ENCODE data around the gene PITHD1. TPM values are rescaled to one million over a fixed set of nuclear protein-coding genes. Genes with fewer than 3 reads are reported as not detected.

PITHD1 gene
- polyA plus RNA-seq, 1 experiment: 33.7 TPM

DNA sequence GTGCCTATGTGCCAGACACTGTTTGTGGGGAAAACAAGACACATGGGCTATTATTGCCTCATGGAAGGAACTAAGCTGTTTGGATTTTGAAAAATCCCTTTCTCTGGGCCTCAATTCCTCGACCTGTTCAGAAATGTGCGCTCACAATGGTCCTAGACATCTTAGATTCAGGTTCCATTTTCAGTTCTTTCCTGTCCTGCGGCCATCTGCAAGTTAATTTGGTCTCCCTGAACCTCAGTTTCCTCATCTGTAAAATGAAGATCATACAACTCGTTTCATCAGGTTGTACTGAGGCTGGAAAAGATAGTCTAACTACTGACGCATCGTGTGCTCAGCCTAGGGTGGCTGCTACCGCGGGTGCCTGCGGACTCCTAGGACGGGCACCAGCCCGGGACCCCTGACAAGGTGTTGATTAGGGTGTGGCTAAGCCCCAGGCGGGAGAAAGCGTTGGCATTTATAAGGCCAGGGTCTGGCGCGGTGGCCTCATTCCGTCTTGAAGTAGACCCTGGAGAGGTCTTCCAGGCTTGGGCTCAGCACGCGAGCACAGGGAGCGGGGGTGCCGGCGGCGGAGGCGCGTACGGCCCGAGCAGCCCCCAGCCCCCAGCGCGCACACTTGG, 35.4 kb upstream of the PITHD1 start:
- no peaks in the 10 kb centered on the region for H3K36me3 ChIP-seq (ENCODE audit: control insufficient read depth, insufficient read depth, low read length)
- no peaks in the 10 kb centered on the region for H3K27me3 ChIP-seq (ENCODE audit: control insufficient read depth, insufficient read depth, low read length)
- TF ChIP-seq, protein P1, sequence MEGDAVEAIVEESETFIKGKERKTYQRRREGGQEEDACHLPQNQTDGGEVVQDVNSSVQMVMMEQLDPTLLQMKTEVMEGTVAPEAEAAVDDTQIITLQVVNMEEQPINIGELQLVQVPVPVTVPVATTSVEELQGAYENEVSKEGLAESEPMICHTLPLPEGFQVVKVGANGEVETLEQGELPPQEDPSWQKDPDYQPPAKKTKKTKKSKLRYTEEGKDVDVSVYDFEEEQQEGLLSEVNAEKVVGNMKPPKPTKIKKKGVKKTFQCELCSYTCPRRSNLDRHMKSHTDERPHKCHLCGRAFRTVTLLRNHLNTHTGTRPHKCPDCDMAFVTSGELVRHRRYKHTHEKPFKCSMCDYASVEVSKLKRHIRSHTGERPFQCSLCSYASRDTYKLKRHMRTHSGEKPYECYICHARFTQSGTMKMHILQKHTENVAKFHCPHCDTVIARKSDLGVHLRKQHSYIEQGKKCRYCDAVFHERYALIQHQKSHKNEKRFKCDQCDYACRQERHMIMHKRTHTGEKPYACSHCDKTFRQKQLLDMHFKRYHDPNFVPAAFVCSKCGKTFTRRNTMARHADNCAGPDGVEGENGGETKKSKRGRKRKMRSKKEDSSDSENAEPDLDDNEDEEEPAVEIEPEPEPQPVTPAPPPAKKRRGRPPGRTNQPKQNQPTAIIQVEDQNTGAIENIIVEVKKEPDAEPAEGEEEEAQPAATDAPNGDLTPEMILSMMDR (IDR thresholded peaks at IDR 0.05; ENCODE audit: insufficient read depth, low read depth, low read length): no peak
- peak overlapping the region; percentile 92 for H3K4me3 ChIP-seq (ENCODE audit: low read depth, low read length)
- CTCF ChIA-PET: interaction anchor here (1.2 to 3.3 kb wide), 2 partner anchors 24 to 29 kb away, joined by 3 to 14 read pairs; no protein-coding TSS in a partner anchor
- POLR2A ChIA-PET: no interaction called here
- no peak for DNase-seq (ENCODE audit: low read depth)

DNA sequence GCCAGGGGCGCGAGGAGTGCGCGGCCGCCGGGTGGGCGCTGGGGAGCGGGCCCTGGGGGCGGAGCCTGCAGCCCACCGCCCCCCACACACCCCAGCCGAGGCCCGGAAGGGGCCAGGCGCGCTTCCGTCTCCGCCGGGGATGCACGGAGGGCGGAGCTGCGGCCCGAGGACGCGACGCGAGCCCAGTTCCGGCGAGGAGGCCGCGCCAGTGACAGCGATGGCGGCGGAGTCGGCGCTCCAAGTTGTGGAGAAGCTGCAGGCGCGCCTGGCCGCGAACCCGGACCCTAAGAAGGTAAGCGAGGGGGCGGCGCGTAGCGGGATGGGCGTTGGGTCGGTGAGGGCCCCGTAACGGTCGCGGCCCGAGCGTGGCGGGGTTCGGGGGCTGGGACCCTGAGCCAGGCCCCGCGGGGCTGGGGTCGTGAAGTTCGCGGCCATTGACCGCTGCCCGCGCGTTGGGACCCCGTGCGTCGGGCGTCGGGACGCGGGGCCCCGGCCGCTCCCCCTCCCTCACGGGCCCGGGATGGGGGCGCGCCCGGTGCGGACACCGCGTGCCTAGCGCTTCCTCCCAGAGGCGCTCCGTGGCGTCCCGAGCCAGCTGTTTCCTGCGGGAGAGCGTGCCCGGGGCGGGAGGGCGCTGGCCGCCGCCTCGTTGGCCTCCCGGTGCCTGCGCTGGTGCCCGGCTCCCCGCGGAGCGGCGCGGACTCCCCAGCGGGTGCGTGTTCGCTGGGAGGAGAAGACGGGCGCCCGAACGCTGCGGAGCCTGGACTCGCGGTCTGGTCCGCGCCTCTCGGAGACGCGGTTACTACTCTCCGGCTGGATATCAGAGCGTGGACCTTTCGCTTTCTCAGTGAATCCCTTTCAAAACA, 34.7 kb upstream of the PITHD1 start, which contains the start of gene ELOA:
TSS of gene ELOA (plus strand) at position 185 of the 866 bp plus-strand sequence. CDS start at position 218, 33 bp downstream.
- CTCF ChIA-PET: interaction anchor here (0.9 to 3.3 kb wide), 2 partner anchors 21 to 28 kb away, joined by 3 to 14 read pairs; no protein-coding TSS in a partner anchor
- POLR2A ChIA-PET: no interaction called here
- no peak for DNase-seq (ENCODE audit: low read depth)

DNA sequence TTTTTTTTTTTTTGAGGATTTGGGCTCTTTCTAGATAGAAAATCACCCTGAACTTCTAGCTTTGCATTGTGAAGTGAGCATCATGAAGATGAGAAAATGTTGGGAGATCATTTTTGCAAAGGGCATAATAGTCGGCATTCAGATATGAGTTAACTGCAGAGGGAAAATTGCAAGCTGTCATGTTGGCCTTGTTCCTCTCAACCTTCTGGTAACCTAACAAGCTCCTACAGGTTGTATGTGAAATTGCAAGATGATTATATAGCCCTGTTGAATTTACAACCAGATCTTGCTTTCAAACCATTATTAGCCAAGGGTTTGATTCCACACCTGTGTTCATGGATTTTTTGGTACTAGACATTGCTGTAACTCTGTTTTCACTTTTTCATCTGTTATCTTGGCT, 32.7 kb upstream of the PITHD1 start:
- H3K36me3 ChIP-seq (ENCODE audit: control insufficient read depth, insufficient read depth, low read length): no peaks in the 10 kb centered on the region
- POLR2A ChIA-PET: interaction anchor here (0.7 kb wide), 2 partner anchors 13 to 664 kb away, joined by 3 to 5 read pairs; no protein-coding TSS in a partner anchor
- DNase-seq (ENCODE audit: low read depth): no peak
- CTCF ChIA-PET: interaction anchor here (0.7 to 3.3 kb wide), 8 partner anchors 10 to 200 kb away, joined by 3 to 14 read pairs (median 3); partner anchors contain the start of gene RPL11
- TF ChIP-seq, protein P1 (IDR thresholded peaks at IDR 0.05; ENCODE audit: insufficient read depth, low read depth, low read length): peak; percentile 43
- no peaks in the 10 kb centered on the region for H3K27me3 ChIP-seq (ENCODE audit: control insufficient read depth, insufficient read depth, low read length)
- H3K4me3 ChIP-seq (ENCODE audit: low read depth, low read length): no peak overlapping the region

More for the DNA sequence above, 34.7 kb upstream of the PITHD1 start, which contains the start of gene ELOA:
- Histone ChIP-seq H3K27me3 (ENCODE audit: control insufficient read depth, insufficient read depth, low read length) (no peaks in the 10 kb centered on the region), H3K4me3 (ENCODE audit: low read depth, low read length) (peak within 1 kb of the TSS; percentile 92), H3K36me3 (ENCODE audit: control insufficient read depth, insufficient read depth, low read length) (no peaks in the 10 kb centered on the region)
- TF ChIP-seq, protein P1 (IDR thresholded peaks at IDR 0.05; ENCODE audit: insufficient read depth, low read depth, low read length): no peak

DNA sequence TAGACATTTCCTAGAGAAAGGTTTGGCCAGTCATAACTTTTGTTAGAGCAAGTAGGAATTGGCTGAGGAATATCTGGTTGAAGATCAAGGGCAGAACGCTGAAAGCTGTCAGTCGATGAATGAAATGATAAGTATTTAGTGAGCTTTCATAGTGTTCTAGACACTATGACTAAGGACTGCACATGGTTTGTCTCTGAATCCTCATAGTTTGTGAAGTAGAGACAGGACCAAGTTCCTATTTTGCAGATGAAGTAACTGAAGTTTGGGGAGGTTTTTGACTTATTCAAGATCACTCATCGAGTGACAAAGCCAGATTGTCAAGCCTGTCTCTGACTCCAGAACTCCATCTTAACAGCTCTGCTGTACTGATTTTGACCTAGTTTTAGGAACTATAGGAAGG, 30.2 kb upstream of the PITHD1 start:
- H3K36me3 ChIP-seq (ENCODE audit: control insufficient read depth, insufficient read depth, low read length): peaks cover 14% of the 10 kb centered on the region
- CTCF ChIA-PET: interaction anchor here (1.1 to 1.7 kb wide), 3 partner anchors 16 to 90 kb away, joined by 3 to 4 read pairs (median 3); no protein-coding TSS in a partner anchor
- no peak overlapping the region for H3K4me3 ChIP-seq (ENCODE audit: low read depth, low read length)
- TF ChIP-seq, protein P1 (IDR thresholded peaks at IDR 0.05; ENCODE audit: insufficient read depth, low read depth, low read length): no peak
- H3K27me3 ChIP-seq (ENCODE audit: control insufficient read depth, insufficient read depth, low read length): no peaks in the 10 kb centered on the region
- POLR2A ChIA-PET: no interaction called here
- no peak for DNase-seq (ENCODE audit: low read depth)

Measured in BJ (cell line).